Fibroblast of the aortic adventitia (primary cell): ENCODE results near the gene PLSCR3. TPM values are rescaled to one million over a fixed set of nuclear protein-coding genes. Genes with fewer than 3 reads are reported as not detected.

ENCODE experiments used
- DNase-seq: peaks from one replicate; pipeline ENCODE4 v3.0.0-alpha.2; 2010; ENCODE audit warnings: low read depth
- H3K4me3 ChIP-seq: 2 replicates; pipeline ENCODE4 v1.5.1; 2011; ENCODE audit warnings: low read depth, mild to moderate bottlenecking, control low read depth, low read length, moderate library complexity
- CTCF ChIP-seq: IDR thresholded peaks from 2 replicates; pipeline ENCODE4 v1.5.1; 2011; ENCODE audit warnings: mild to moderate bottlenecking, low read length, control low read depth, inconsistent platforms; ENCODE audit not compliant: insufficient read depth
- total RNA-seq: library from RNA; depleted of rRNA; stranded (reverse); fragments of >200 nt; gene quantifications from 2 replicates; pipeline ENCODE4 v1.2.3, GENCODE V29; 2012; ENCODE audit warnings: low replicate concordance

PLSCR3 gene
- total RNA-seq, 1 donor = 26.9 TPM

- no peak overlapping the region for H3K4me3 ChIP-seq
- DNase-seq = no peak
- no peak for TF ChIP-seq CTCF
These were observed 32.7 kb upstream of the PLSCR3 start for GRCh38 chr17:7426896-7427489.

GRCh38 chr17:7426203-7426863, 32.0 kb upstream of the PLSCR3 start:
- TF ChIP-seq CTCF = no peak
- DNase-seq = no peak
- H3K4me3 ChIP-seq = no peak overlapping the region

GRCh38 chr17:7425756-7426155, 31.4 kb upstream of the PLSCR3 start:
- TF ChIP-seq CTCF = no peak
- no peak overlapping the region for H3K4me3 ChIP-seq
- DNase-seq = no peak

- no peak for DNase-seq
- no peak within 1 kb of the TSS for H3K4me3 ChIP-seq
These were observed 31.0 kb upstream of the PLSCR3 start, which contains the start of gene SPEM2 for GRCh38 chr17:7425316-7425715. TSS of gene SPEM2 (plus strand) at chr17:7425616. CDS start at chr17:7425689, 73 bp downstream.

GRCh38 chr17:7423679-7424078, 29.4 kb upstream of the PLSCR3 start:
- DNase-seq = no peak
- no peak for TF ChIP-seq CTCF
- no peak overlapping the region for H3K4me3 ChIP-seq

More at GRCh38 chr17:7425316-7425715, 31.0 kb upstream of the PLSCR3 start, which contains the start of gene SPEM2:
- TF ChIP-seq CTCF = no peak

- H3K4me3 ChIP-seq = no peak overlapping the region
- DNase-seq = no peak
- TF ChIP-seq CTCF = no peak
These were observed 26.9 kb upstream of the PLSCR3 start for GRCh38 chr17:7421186-7421585.
